Esophagus muscularis mucosa (tissue), 4 donors: Measurements from ENCODE around the gene RPAP3.

Source experiments
- EP300 ChIP-seq: sonication (generic); formaldehyde crosslinking; IDR thresholded peaks from one replicate; pipeline ENCODE4 v1.6.1; 2017; ENCODE audit warnings: antibody characterized with exemption
- POLR2A ChIP-seq: fragments of 450-650 bp; IDR thresholded peaks from one replicate; pipeline ENCODE4 v1.6.1; 2017; ENCODE audit warnings: antibody characterized with exemption, moderate library complexity, mild to moderate bottlenecking, low read depth
- POLR2AphosphoS5 ChIP-seq, 2 donors: sonication (generic); formaldehyde crosslinking; IDR thresholded peaks; one replicate each; pipeline ENCODE4 v1.6.1; 2017; ENCODE audit warnings: antibody characterized with exemption in 2 of 2
- TF ChIP-seq, protein P1 (sequence below), 3 experiments: fragments of 200-600 bp in 2 of 3; fragments of 450-650 bp in 1 of 3; sonication (generic) in 2 of 3; IDR thresholded peaks; one replicate each; pipeline ENCODE4 v1.5.1; 2017 to 2019; ENCODE audit warnings: antibody characterized with exemption in 3 of 3, mild to moderate bottlenecking in 2 of 3, moderate library complexity in 1 of 3

DNA sequence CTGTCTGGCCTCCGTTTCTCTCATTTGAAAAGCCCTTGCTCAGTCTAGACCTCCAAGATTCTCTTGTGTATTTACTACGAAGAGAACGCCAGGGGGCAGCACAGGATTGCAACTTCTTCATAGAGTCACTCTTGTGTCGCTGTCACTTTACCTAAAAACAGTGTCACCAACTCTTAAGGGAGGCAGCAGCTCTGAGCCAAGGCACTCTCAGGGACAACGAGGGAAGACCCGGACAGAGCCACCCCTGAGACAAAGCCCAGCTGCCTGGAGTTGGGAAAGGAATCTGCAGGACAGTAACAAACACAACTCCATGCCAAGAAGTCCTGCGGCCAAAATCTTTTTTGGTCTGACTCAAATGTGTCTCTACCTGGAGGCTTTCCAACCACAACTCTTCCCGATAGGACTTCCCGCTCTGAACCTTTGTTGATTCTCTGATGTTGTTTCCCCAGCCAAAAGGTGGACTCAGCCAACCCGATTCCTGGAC lies 9.6 kb upstream of the RPAP3 start:
- TF ChIP-seq POLR2AphosphoS5 (IDR thresholded peaks at IDR 0.05) (peak in 1 of 2 donors; percentile 68), POLR2A (no peak), EP300 (no peak)
- TF ChIP-seq, protein P1, sequence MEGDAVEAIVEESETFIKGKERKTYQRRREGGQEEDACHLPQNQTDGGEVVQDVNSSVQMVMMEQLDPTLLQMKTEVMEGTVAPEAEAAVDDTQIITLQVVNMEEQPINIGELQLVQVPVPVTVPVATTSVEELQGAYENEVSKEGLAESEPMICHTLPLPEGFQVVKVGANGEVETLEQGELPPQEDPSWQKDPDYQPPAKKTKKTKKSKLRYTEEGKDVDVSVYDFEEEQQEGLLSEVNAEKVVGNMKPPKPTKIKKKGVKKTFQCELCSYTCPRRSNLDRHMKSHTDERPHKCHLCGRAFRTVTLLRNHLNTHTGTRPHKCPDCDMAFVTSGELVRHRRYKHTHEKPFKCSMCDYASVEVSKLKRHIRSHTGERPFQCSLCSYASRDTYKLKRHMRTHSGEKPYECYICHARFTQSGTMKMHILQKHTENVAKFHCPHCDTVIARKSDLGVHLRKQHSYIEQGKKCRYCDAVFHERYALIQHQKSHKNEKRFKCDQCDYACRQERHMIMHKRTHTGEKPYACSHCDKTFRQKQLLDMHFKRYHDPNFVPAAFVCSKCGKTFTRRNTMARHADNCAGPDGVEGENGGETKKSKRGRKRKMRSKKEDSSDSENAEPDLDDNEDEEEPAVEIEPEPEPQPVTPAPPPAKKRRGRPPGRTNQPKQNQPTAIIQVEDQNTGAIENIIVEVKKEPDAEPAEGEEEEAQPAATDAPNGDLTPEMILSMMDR (IDR thresholded peaks at IDR 0.05), result peak; percentile 71 to 83 (median 74)
